IMR-90 (cell line): ENCODE data around the gene SNED1.

ENCODE experiments used
- MXI1 ChIP-seq: IDR thresholded peaks from 2 replicates; pipeline ENCODE4 v1.6.1; 2012; ENCODE audit warnings: low read depth, mild to moderate bottlenecking, low read length, moderate library complexity, borderline replicate concordance
- POLR2A ChIP-seq: IDR thresholded peaks from 2 replicates; pipeline ENCODE4 v1.6.1; 2012; ENCODE audit warnings: mild to moderate bottlenecking, low read depth, low read length
- RCOR1 ChIP-seq: IDR thresholded peaks from 2 replicates; pipeline ENCODE4 v1.6.1; 2012; ENCODE audit warnings: mild to moderate bottlenecking, low read length, improper control_type of control experiment; ENCODE audit not compliant: insufficient replicate concordance

- TF ChIP-seq RCOR1 (no peak), MXI1 (no peak), POLR2A (no peak)
These were observed 38.6 kb downstream of the SNED1 start for GRCh38 chr2:241036964-241037421.
